HL-60 (cell line): ENCODE data around the gene SLC22A7.
A peak's percentile ranks its signal among the peaks of the same experiment; 100 is the strongest.

Source experiments
- DNase-seq, 2 experiments: peaks; one replicate each; pipeline ENCODE4 v3.0.0-alpha.2; 2010 to 2020; ENCODE audit warnings: low read depth in 1 of 2, low spot score in 1 of 2
- H3K27ac ChIP-seq: fragments of 250-450 bp; sonication (Bioruptor Pico); replicated peaks from 2 replicates; pipeline ENCODE4 v1.5.1; 2020; ENCODE audit warnings: mild to moderate bottlenecking, moderate library complexity
- H3K27me3 ChIP-seq: fragments of 250-450 bp; sonication (Bioruptor Pico); 2 replicates; pipeline ENCODE4 v1.5.1; 2021; ENCODE audit warnings: mild to moderate bottlenecking, moderate library complexity; ENCODE audit not compliant: insufficient read depth, poor library complexity, severe bottlenecking
- H3K4me3 ChIP-seq: replicated peaks from 2 replicates; pipeline ENCODE4 v1.5.1; 2011; ENCODE audit warnings: mild to moderate bottlenecking, control low read depth, low read length; ENCODE audit not compliant: insufficient read depth
- CTCF ChIP-seq: IDR thresholded peaks from one replicate; pipeline ENCODE4 v1.5.1; 2011; ENCODE audit warnings: low read length, control low read depth, inconsistent platforms; ENCODE audit not compliant: insufficient read depth
- GABPA ChIP-seq: IDR thresholded peaks from 2 replicates; pipeline ENCODE4 v1.6.1; 2012; ENCODE audit warnings: low read depth
- POLR2AphosphoS5 ChIP-seq: IDR thresholded peaks from 2 replicates; pipeline ENCODE4 v1.6.1; 2012; ENCODE audit warnings: low read depth
- REST ChIP-seq: IDR thresholded peaks from 2 replicates; pipeline ENCODE4 v1.6.1; 2012; ENCODE audit warnings: low read depth; ENCODE audit not compliant: insufficient replicate concordance
- SPI1 ChIP-seq: IDR thresholded peaks from 2 replicates; pipeline ENCODE4 v1.6.1; 2012; ENCODE audit warnings: low read depth, mild to moderate bottlenecking, borderline replicate concordance

SLC22A7 gene

GRCh38 chr6:43334466-43335095 lies 36.5 kb downstream of the SLC22A7 start:
- Histone ChIP-seq H3K4me3 (no peak overlapping the region), H3K27me3 (no peaks in the 10 kb centered on the region), H3K27ac (no peak overlapping the region)
- DNase-seq: peak in 1 of 2 experiments; percentile 27
- TF ChIP-seq POLR2AphosphoS5 (no peak), REST (no peak), CTCF (peak; percentile 13), SPI1 (0 out of 2 replicates have a peak, but pooled peaks have one; percentile 8)

- Histone ChIP-seq H3K4me3 (no peak overlapping the region), H3K27me3 (no peaks in the 10 kb centered on the region), H3K27ac (no peak overlapping the region)
- TF ChIP-seq CTCF (no peak), GABPA (no peak), SPI1 (no peak), POLR2AphosphoS5 (no peak), REST (no peak)
- DNase-seq: no peak
Measured at GRCh38 chr6:43335469-43335868, 37.4 kb downstream of the SLC22A7 start.

GRCh38 chr6:43336382-43336781 lies 38.3 kb downstream of the SLC22A7 start:
- Histone ChIP-seq H3K4me3 (no peak overlapping the region), H3K27ac (no peak overlapping the region), H3K27me3 (no peaks in the 10 kb centered on the region)
- DNase-seq: no peak
- no peak for TF ChIP-seq SPI1
- TF ChIP-seq CTCF: no peak
- TF ChIP-seq POLR2AphosphoS5: no peak
- TF ChIP-seq REST: no peak
- no peak for TF ChIP-seq GABPA
